ENCODE results near the gene MMD.
"Not testable (repeated sequence)": the region's sequence is repeated elsewhere in the genome, so short reads cannot be mapped to it uniquely, and the experiment has no call there.

MMD gene

GRCh38 chr17:55413825-55414489 lies 7.7 kb downstream of the MMD start:
- in situ Hi-C loops (cut with MboI; ENCODE audit: low pct_unique_long_range_greater_than_20kb, low sequenced_read_pairs, unreplicated experiment), result no loop called here
- no peak for TF ChIP-seq CTCF (IDR thresholded peaks at IDR 0.05; ENCODE audit: extremely low read depth, insufficient read depth, missing control alignments)
- DNase-seq (ENCODE audit: low spot score), result no peak

GRCh38 chr17:55411463-55411855 lies 10.2 kb downstream of the MMD start:
- no peak for TF ChIP-seq CTCF (IDR thresholded peaks at IDR 0.05; ENCODE audit: extremely low read depth, insufficient read depth, missing control alignments)
- in situ Hi-C loops (cut with MboI; ENCODE audit: low pct_unique_long_range_greater_than_20kb, low sequenced_read_pairs, unreplicated experiment), result no loop called here
- DNase-seq (ENCODE audit: low spot score), result no peak

DNA sequence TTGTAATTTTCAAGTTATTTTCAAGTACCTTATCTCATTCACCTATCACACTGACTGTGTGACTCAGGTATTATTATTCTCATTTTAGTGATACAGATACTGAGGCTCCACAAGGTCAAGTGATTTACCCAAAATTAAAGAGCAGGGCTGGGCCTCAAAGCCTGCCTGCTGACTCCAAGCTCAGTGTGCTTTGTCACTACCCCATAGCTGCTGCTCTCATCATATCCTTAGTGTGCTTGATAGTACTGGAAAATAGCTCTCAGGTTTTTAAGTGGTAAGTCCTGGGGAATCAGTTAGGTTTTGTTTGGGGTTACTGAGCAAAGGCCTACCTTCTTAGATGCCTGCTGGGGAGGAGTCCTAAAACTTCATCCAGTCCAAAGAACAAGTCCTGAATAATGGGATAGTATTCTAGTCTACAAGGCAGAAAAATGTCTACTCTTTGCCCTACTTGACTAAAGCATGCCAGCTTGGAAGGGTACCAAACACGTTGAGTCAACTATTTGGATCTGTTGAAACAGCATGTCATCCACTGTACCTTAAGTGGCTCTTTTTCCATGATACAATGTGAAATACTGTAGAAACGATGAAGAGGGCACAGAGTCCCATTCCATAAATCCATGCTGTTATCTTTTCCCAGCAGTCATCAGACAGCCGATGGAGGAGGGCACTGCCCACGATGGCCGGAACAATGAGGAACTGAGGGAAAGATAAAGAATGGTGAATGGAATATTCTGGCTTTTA lies 10.7 kb downstream of the MMD start:
- DNase-seq (ENCODE audit: low spot score), result no peak
- TF ChIP-seq CTCF (IDR thresholded peaks at IDR 0.05; ENCODE audit: extremely low read depth, insufficient read depth, missing control alignments), result no peak
- in situ Hi-C loops (cut with MboI; ENCODE audit: low pct_unique_long_range_greater_than_20kb, low sequenced_read_pairs, unreplicated experiment), result no loop called here

DNA sequence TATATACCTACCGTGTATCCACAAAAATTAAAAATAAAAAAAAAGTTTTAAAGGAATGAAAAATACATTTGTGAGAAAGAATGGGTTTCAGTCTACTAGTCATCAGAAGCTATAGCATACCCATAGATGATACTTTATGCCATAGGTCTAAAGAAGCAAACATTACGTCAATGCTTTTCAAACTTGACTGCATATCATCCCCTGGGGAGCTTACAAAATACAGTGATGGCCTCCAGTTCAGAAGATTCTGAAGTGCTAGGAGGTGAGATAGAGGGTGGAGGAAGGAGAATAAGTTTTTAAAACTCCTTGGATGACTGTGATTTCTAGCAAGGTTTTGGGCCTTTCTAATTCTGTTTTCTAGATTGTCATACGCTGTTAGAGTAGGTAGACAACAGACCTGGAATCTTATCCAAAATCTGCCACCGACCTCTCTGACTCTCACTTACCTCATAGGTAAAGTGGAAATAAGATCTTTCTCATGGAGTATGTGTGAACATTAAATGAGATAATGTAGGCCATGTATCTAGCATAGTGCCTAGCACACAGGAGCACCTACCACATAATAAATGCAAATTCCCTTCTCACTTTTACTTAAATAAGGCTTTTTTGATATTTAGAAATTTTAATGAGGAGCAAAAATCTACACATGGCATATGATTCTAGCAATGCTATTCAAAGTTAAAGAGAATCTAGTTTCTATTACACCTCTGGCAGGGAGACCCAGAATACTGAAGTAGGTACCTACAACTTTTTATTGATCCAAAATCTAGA lies 12.4 kb downstream of the MMD start:
- DNase-seq (ENCODE audit: low spot score), result no peak
- TF ChIP-seq CTCF (IDR thresholded peaks at IDR 0.05; ENCODE audit: extremely low read depth, insufficient read depth, missing control alignments), result no peak
- in situ Hi-C loops (cut with MboI; ENCODE audit: low pct_unique_long_range_greater_than_20kb, low sequenced_read_pairs, unreplicated experiment), result no loop called here

GRCh38 chr17:55407641-55408566 lies 13.7 kb downstream of the MMD start:
- DNase-seq (ENCODE audit: low spot score), result no peak
- TF ChIP-seq CTCF (IDR thresholded peaks at IDR 0.05; ENCODE audit: extremely low read depth, insufficient read depth, missing control alignments), result no peak
- in situ Hi-C loops (cut with MboI; ENCODE audit: low pct_unique_long_range_greater_than_20kb, low sequenced_read_pairs, unreplicated experiment), result no loop called here

DNA sequence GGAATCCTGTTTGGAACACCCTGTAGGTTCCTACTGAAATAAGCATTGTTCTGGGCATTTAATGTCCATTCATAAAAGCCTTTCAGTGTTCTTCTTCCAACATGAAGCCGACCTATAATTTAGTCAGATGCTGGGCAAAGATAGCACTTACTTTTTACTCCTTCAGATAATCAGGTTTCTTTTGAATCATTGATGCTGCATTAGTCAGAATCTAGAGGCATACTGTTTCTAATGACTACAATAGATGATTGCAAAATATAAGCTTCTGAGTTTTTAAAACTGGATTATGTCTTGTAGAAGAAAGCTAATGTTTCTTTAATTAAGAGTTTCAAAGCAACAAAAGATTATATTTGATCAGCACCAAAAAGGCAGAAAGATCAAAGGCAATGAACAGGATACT lies 16.0 kb downstream of the MMD start:
- in situ Hi-C loops (cut with MboI; ENCODE audit: low pct_unique_long_range_greater_than_20kb, low sequenced_read_pairs, unreplicated experiment), result no loop called here
- DNase-seq (ENCODE audit: low spot score), result no peak
- TF ChIP-seq CTCF (IDR thresholded peaks at IDR 0.05; ENCODE audit: extremely low read depth, insufficient read depth, missing control alignments), result no peak

- DNase-seq (ENCODE audit: low spot score); in situ Hi-C loops (cut with MboI; ENCODE audit: low pct_unique_long_range_greater_than_20kb, low sequenced_read_pairs, unreplicated experiment): not testable (repeated sequence)
These were observed 17.4 kb downstream of the MMD start for GRCh38 chr17:55404197-55404596.
